HepG2 (cell line): ENCODE results near the gene MATR3. TPM values are rescaled to one million over a fixed set of nuclear protein-coding genes. Genes with fewer than 3 reads are reported as not detected.

Experiments
- AKAP8 ChIP-seq: sonication (generic); formaldehyde crosslinking; IDR thresholded peaks from 2 replicates; pipeline ENCODE4 v1.5.1; 2020; ENCODE audit warnings: mild to moderate bottlenecking, missing genetic modification reagents
- FOXA3 ChIP-seq: IDR thresholded peaks from 2 replicates; pipeline ENCODE4 v1.6.1; 2016; ENCODE audit warnings: missing genetic modification reagents, missing compliant biosample characterization
- MXD4 ChIP-seq: IDR thresholded peaks from 2 replicates; pipeline ENCODE4 v1.6.1; 2016; ENCODE audit warnings: mild to moderate bottlenecking, missing biosample characterization, missing genetic modification reagents
- NFATC3 ChIP-seq: sonication (generic); formaldehyde crosslinking; IDR thresholded peaks from 2 replicates; pipeline ENCODE4 v1.5.1; 2020; ENCODE audit warnings: mild to moderate bottlenecking, missing genetic modification reagents
- ZC3H4 ChIP-seq: sonication (generic); formaldehyde crosslinking; IDR thresholded peaks from 2 replicates; pipeline ENCODE4 v1.4.0; 2020; ENCODE audit warnings: missing genetic modification reagents, borderline replicate concordance
- ZFP82 ChIP-seq: sonication (generic); formaldehyde crosslinking; IDR thresholded peaks from 2 replicates; pipeline ENCODE4 v1.5.1; 2020; ENCODE audit warnings: mild to moderate bottlenecking, missing genetic modification reagents, borderline replicate concordance
- ZNF772 ChIP-seq: sonication (generic); formaldehyde crosslinking; IDR thresholded peaks from 2 replicates; pipeline ENCODE4 v1.5.0; 2020; ENCODE audit warnings: mild to moderate bottlenecking, missing genetic modification reagents
- polyA plus RNA-seq, 8 experiments: library from polyadenylated mRNA; depleted of rRNA in 3 of 8; stranded (reverse) in 7 of 8; unstranded in 1 of 8; fragments of >200 nt; fragmentation: Illumina TruSeq in 4 of 8; extraction: Trizol in 4 of 8; gene quantifications; 2 replicates each; pipeline versions ENCODE4 v1.2.1 to v1.2.3, GENCODE V29; 2011 to 2016; ENCODE audit warnings: low read depth in 4 of 8, missing spikeins in 1 of 8, mixed read lengths in 1 of 8; ENCODE audit not compliant: insufficient read depth in 1 of 8
- total RNA-seq, 5 experiments: library from RNA; depleted of rRNA; stranded (reverse); fragments of >200 nt; fragmentation: Illumina TruSeq; extraction: Trizol; gene quantifications; 2 replicates each; pipeline ENCODE4 v1.2.3, GENCODE V29; 2016; ENCODE audit warnings: low read depth in 1 of 5
- TF ChIP-seq, protein P1 (sequence below): sonication (generic); formaldehyde crosslinking; IDR thresholded peaks from 2 replicates; pipeline ENCODE4 v1.8.0; 2022; ENCODE audit warnings: missing genetic modification reagents, mild to moderate bottlenecking, inconsistent platforms, borderline replicate concordance
- TF ChIP-seq, protein P2 (sequence below): sonication (generic); formaldehyde crosslinking; IDR thresholded peaks from 2 replicates; pipeline ENCODE4 v1.5.1; 2020; ENCODE audit warnings: missing genetic modification reagents, mild to moderate bottlenecking, borderline replicate concordance
- TF ChIP-seq, protein P3 (sequence below): sonication (generic); formaldehyde crosslinking; IDR thresholded peaks from 2 replicates; pipeline ENCODE4 v1.4.0; 2020; ENCODE audit warnings: mild to moderate bottlenecking, missing genetic modification reagents
- TF ChIP-seq, protein P4 (sequence below), 2 experiments: sonication (generic) in 1 of 2; formaldehyde crosslinking in 1 of 2; IDR thresholded peaks; 2 replicates each; pipeline versions ENCODE4 v1.4.0 to v1.6.1; 2018 to 2020; ENCODE audit warnings: missing genetic modification reagents in 2 of 2, borderline replicate concordance in 1 of 2, low read depth in 1 of 2, mild to moderate bottlenecking in 1 of 2, missing biosample characterization in 1 of 2
- TF ChIP-seq, protein P5 (sequence below): sonication (generic); formaldehyde crosslinking; IDR thresholded peaks from 2 replicates; pipeline ENCODE4 v1.5.0; 2020; ENCODE audit warnings: missing genetic modification reagents

MATR3 gene
- total and polyA plus RNA-seq, 2 of the 13 experiments (the other 11 are each of a cell fraction or from before 2014, with no cell fraction given), result 94.2 to 341 TPM

DNA sequence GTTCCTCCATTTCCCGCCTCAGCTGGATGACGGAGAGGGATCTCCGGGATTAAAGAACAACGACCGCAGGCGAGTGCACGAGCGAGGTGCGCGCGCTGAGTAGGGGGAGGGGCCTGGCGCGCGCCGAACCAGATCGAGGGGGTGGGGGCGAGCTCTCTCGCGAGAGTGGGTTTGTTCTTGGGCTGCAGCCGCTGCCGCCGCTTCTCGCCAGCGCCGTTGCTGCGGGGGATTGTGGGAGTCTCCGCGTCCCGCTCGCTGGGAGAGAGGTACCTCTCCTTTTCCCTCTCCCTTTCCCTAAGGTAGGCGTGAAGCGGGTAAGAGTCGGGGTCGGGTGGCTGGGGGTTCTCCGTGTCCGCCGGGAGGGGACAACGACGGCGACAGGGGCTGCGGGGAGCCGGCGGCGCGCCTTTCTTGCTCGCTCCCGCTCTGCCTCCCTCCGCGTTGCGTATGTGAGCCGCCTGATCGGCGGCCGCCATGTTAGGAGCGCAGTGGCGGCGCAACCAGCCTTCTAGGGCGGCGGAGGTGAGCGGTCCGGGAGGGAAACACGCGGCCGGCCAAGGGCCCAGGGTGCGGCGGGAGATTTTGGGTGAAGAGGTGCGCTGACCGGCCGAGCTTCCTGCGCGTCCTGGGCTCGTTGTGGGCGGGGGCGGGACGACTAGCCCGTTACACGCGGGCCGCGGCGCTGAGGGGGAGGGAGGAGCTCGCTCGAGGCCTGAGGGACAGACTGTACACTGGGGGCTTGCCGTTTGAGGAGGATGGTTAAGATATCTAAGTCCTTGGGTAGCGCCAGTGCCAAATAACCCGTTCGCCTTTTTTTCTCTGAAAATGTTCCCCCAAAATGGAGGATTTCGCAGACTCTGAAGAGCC is at the start of gene MATR3 (continued):
- TF ChIP-seq, protein P1, sequence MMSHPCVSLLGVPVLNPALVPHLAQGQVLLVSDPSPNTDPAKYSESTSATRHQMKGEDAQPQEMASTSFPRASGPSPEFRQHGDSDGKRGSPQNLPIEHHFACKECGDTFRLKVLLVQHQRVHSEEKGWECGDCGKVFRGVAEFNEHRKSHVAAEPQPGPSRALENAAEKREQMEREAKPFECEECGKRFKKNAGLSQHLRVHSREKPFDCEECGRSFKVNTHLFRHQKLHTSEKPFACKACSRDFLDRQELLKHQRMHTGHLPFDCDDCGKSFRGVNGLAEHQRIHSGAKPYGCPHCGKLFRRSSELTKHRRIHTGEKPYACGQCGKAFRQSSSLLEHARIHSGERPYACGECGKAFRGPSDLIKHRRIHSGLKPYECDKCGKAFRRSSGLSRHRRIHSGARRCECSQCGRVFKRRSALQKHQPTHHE (CRISPR knock-in tag), result peak; percentile 76; the same call in 1 of the 2 replicates
- TF ChIP-seq NFATC3 (no peak), ZNF772 (CRISPR knock-in tag) (peak; percentile 71; the same call in 1 of the 2 replicates), ZFP82 (no peak), MXD4 (CRISPR knock-in tag) (peak; percentile 35; the same call in 1 of the 2 replicates), ZC3H4 (peak; percentile 30; the same call in 1 of the 2 replicates), FOXA3 (CRISPR knock-in tag) (peak; percentile 38; the same call in 1 of the 2 replicates), AKAP8 (CRISPR knock-in tag) (no peak; the same call in 1 of the 2 replicates)
- TF ChIP-seq, protein P2, sequence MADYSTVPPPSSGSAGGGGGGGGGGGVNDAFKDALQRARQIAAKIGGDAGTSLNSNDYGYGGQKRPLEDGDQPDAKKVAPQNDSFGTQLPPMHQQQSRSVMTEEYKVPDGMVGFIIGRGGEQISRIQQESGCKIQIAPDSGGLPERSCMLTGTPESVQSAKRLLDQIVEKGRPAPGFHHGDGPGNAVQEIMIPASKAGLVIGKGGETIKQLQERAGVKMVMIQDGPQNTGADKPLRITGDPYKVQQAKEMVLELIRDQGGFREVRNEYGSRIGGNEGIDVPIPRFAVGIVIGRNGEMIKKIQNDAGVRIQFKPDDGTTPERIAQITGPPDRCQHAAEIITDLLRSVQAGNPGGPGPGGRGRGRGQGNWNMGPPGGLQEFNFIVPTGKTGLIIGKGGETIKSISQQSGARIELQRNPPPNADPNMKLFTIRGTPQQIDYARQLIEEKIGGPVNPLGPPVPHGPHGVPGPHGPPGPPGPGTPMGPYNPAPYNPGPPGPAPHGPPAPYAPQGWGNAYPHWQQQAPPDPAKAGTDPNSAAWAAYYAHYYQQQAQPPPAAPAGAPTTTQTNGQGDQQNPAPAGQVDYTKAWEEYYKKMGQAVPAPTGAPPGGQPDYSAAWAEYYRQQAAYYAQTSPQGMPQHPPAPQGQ (CRISPR knock-in tag), result no peak
- TF ChIP-seq, protein P3, sequence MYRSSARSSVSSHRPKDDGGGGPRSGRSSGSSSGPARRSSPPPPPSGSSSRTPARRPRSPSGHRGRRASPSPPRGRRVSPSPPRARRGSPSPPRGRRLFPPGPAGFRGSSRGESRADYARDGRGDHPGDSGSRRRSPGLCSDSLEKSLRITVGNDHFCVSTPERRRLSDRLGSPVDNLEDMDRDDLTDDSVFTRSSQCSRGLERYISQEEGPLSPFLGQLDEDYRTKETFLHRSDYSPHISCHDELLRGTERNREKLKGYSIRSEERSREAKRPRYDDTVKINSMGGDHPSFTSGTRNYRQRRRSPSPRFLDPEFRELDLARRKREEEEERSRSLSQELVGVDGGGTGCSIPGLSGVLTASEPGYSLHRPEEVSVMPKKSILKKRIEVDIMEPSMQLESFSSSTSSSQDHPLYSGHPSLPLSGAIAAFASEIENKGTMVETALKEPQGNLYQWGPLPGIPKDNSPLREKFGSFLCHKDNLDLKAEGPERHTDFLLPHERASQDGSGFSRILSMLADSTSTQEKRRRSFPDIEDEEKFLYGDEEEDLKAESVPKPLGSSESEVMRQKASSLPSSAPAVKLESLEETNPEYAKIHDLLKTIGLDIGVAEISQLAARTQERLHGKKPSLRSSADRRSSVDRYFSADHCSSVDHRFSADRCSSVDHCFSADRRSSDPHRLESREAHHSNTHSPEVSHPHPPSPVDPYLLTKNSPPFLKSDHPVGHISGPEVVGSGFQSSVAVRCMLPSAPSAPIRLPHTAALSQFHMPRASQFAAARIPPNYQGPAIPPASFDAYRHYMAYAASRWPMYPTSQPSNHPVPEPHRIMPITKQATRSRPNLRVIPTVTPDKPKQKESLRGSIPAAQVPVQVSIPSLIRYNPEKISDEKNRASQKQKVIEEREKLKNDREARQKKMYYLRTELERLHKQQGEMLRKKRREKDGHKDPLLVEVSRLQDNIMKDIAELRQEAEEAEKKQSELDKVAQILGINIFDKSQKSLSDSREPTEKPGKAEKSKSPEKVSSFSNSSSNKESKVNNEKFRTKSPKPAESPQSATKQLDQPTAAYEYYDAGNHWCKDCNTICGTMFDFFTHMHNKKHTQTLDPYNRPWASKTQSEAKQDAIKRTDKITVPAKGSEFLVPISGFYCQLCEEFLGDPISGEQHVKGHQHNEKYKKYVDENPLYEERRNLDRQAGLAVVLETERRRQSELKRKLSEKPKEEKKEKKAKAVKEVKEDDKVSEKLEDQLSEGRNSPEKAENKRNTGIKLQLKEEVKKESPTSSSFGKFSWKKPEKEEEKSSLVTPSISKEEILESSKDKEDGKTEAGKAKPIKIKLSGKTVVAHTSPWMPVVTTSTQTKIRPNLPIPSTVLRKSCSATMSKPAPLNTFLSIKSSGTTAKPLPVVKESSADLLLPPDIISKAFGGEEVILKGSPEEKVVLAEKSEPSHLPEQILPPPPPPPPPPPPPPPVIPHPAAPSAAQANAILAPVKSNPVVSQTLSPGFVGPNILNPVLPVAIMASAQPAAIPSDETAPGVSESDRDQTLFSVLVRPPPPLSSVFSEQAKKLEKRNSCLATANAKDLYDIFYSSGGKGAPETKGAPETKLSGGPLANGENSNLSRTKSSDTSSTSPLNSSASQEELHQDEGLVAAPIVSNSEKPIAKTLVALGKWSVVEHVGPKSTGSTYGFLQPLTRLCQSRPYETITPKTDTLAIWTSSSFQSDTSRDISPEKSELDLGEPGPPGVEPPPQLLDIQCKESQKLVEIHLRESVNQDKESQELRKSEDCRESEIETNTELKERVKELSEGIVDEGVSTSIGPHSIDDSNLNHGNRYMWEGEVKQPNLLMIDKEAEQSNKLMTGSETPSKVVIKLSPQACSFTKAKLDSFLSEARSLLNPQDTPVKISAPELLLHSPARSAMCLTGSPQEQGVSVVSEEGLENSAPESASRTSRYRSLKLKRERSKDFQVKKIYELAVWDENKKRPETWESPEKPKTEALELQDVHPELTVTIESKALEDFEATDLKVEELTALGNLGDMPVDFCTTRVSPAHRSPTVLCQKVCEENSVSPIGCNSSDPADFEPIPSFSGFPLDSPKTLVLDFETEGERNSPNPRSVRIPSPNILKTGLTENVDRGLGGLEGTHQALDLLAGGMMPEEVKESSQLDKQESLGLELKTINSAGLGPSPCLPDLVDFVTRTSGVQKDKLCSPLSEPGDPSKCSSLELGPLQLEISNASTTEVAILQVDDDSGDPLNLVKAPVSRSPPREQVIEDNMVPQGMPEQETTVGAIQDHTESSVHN, result no peak
- TF ChIP-seq, protein P4, sequence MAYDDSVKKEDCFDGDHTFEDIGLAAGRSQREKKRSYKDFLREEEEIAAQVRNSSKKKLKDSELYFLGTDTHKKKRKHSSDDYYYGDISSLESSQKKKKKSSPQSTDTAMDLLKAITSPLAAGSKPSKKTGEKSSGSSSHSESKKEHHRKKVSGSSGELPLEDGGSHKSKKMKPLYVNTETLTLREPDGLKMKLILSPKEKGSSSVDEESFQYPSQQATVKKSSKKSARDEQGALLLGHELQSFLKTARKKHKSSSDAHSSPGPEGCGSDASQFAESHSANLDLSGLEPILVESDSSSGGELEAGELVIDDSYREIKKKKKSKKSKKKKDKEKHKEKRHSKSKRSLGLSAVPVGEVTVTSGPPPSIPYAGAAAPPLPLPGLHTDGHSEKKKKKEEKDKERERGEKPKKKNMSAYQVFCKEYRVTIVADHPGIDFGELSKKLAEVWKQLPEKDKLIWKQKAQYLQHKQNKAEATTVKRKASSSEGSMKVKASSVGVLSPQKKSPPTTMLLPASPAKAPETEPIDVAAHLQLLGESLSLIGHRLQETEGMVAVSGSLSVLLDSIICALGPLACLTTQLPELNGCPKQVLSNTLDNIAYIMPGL (CRISPR knock-in tag; IDR thresholded peaks at IDR 0.05; ENCODE audit: borderline replicate concordance in 1 of 2, low read depth in 1 of 2), result peak; percentile 94
- TF ChIP-seq, protein P5, sequence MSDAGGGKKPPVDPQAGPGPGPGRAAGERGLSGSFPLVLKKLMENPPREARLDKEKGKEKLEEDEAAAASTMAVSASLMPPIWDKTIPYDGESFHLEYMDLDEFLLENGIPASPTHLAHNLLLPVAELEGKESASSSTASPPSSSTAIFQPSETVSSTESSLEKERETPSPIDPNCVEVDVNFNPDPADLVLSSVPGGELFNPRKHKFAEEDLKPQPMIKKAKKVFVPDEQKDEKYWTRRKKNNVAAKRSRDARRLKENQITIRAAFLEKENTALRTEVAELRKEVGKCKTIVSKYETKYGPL (CRISPR knock-in tag), result 0 out of 2 replicates have a peak, but pooled peaks have one; percentile 11
